ENCODE results near the gene FECH.

Gene FECH

GRCh38 chr18:57505231-57505630, 81.3 kb downstream of the FECH start:
- no peak for DNase-seq (ENCODE audit: low read depth, low spot score)
- H3K9ac ChIP-seq (ENCODE audit: insufficient read length): no peak overlapping the region
- H3K9me3 ChIP-seq (ENCODE audit: low read depth, low read length): no peaks in the 10 kb centered on the region
- TF ChIP-seq FOXP2 (optimal IDR thresholded peaks at IDR 0.05; ENCODE audit: control extremely low read depth, extremely low read length, insufficient read depth) (no peak), POLR2AphosphoS5 (IDR thresholded peaks at IDR 0.05; ENCODE audit: borderline replicate concordance, low read depth, low read length) (no peak), EZH2 (IDR thresholded peaks at IDR 0.05) (no peak)
- H3K4me3 ChIP-seq: no peak overlapping the region
- no peak overlapping the region for H3K27ac ChIP-seq
- no peaks in the 10 kb centered on the region for H3K36me3 ChIP-seq (ENCODE audit: insufficient read depth, low read length)

- no peaks in the 10 kb centered on the region for H3K9me3 ChIP-seq (ENCODE audit: low read depth, low read length)
- no peaks in the 10 kb centered on the region for H3K36me3 ChIP-seq (ENCODE audit: insufficient read depth, low read length)
- H3K9ac ChIP-seq (ENCODE audit: insufficient read length): no peak overlapping the region
- TF ChIP-seq POLR2AphosphoS5 (IDR thresholded peaks at IDR 0.05; ENCODE audit: borderline replicate concordance, low read depth, low read length): no peak
- TF ChIP-seq EZH2 (IDR thresholded peaks at IDR 0.05): no peak
- TF ChIP-seq FOXP2 (optimal IDR thresholded peaks at IDR 0.05; ENCODE audit: control extremely low read depth, extremely low read length, insufficient read depth): no peak
- DNase-seq (ENCODE audit: low read depth, low spot score): no peak
- no peak overlapping the region for H3K27ac ChIP-seq
- H3K4me3 ChIP-seq: no peak overlapping the region
Observed at GRCh38 chr18:57502624-57503023, 83.9 kb downstream of the FECH start.

GRCh38 chr18:57498682-57499256, 87.7 kb downstream of the FECH start:
- Histone ChIP-seq H3K27ac (no peak overlapping the region), H3K36me3 (ENCODE audit: insufficient read depth, low read length) (no peaks in the 10 kb centered on the region), H3K9me3 (ENCODE audit: low read depth, low read length) (no peaks in the 10 kb centered on the region), H3K9ac (ENCODE audit: insufficient read length) (no peak overlapping the region), H3K4me3 (no peak overlapping the region)
- TF ChIP-seq POLR2AphosphoS5 (IDR thresholded peaks at IDR 0.05; ENCODE audit: borderline replicate concordance, low read depth, low read length) (no peak), EZH2 (IDR thresholded peaks at IDR 0.05) (no peak), FOXP2 (optimal IDR thresholded peaks at IDR 0.05; ENCODE audit: control extremely low read depth, extremely low read length, insufficient read depth) (no peak)
- no peak for DNase-seq (ENCODE audit: low read depth, low spot score)
